PC-3 (cell line): ENCODE measurements around the gene LIMK1.

Experiments
- CTCF ChIP-seq: fragments of 300-600 bp; sonication (generic); conservative IDR thresholded peaks from 2 replicates; pipeline ENCODE4 v1.5.1; 2017; ENCODE audit warnings: antibody characterized with exemption, low read depth, mild to moderate bottlenecking, low read length
- EZH2 ChIP-seq: fragments of 300-600 bp; sonication (generic); IDR thresholded peaks from one replicate; pipeline ENCODE4 v1.6.1; 2017; ENCODE audit warnings: antibody characterized with exemption, mild to moderate bottlenecking, low read length; ENCODE audit not compliant: unreplicated experiment

GRCh38 chr7:74165867-74166593, 82.4 kb downstream of the LIMK1 start:
- no peak for TF ChIP-seq EZH2
- no peak for TF ChIP-seq CTCF
